ES-I3 (cell line): ENCODE measurements around the gene CCSER1.
"Not testable (repeated sequence)": the region's sequence is repeated elsewhere in the genome, so short reads cannot be mapped to it uniquely, and the experiment has no call there.

Experiments
- H3K36me3 ChIP-seq: 2 replicates; pipeline ENCODE4 v1.6.1; 2013; ENCODE audit warnings: mild to moderate bottlenecking, low read length, control low read depth, moderate library complexity; ENCODE audit not compliant: insufficient read depth
- H3K4me1 ChIP-seq: 2 replicates; pipeline ENCODE4 v1.6.1; 2013; ENCODE audit warnings: mild to moderate bottlenecking, control low read depth, low read length; ENCODE audit not compliant: insufficient read depth
- H3K9ac ChIP-seq: 2 replicates; pipeline ENCODE4 v1.6.1; 2013; ENCODE audit warnings: low read depth, mild to moderate bottlenecking, low read length, moderate library complexity
- H3K9me3 ChIP-seq: 2 replicates; pipeline ENCODE4 v1.6.1; 2013; ENCODE audit warnings: mild to moderate bottlenecking, low read length, moderate library complexity; ENCODE audit not compliant: control insufficient read depth, insufficient read depth

The CCSER1 gene

GRCh38 chr4:90643156-90643555 lies 516.0 kb downstream of the CCSER1 start:
- Histone ChIP-seq H3K9ac (no peak overlapping the region), H3K9me3 (no peaks in the 10 kb centered on the region), H3K4me1 (no peaks in the 10 kb centered on the region), H3K36me3 (no peaks in the 10 kb centered on the region)

- H3K9ac ChIP-seq: no peak overlapping the region
- no peaks in the 10 kb centered on the region for H3K4me1 ChIP-seq
- no peaks in the 10 kb centered on the region for H3K36me3 ChIP-seq
- H3K9me3 ChIP-seq: no peaks in the 10 kb centered on the region
Observed at GRCh38 chr4:90648311-90648710, 521.1 kb downstream of the CCSER1 start.

- no peaks in the 10 kb centered on the region for H3K36me3 ChIP-seq
- H3K9ac ChIP-seq: no peak overlapping the region
- no peaks in the 10 kb centered on the region for H3K9me3 ChIP-seq
- H3K4me1 ChIP-seq: no peaks in the 10 kb centered on the region
Observed at GRCh38 chr4:90648791-90649190, 521.6 kb downstream of the CCSER1 start.

- Histone ChIP-seq H3K9ac (no peak overlapping the region), H3K4me1 (no peaks in the 10 kb centered on the region), H3K9me3 (no peaks in the 10 kb centered on the region), H3K36me3 (no peaks in the 10 kb centered on the region)
Observed at GRCh38 chr4:90660672-90661071, 533.5 kb downstream of the CCSER1 start.

- Histone ChIP-seq H3K4me1 (no peaks in the 10 kb centered on the region), H3K36me3 (no peaks in the 10 kb centered on the region), H3K9me3 (peaks cover 3% of the 10 kb centered on the region; the same call in 1 of the 2 replicates)
Observed at GRCh38 chr4:90670183-90670582, 543.0 kb downstream of the CCSER1 start.

GRCh38 chr4:90689739-90690138 lies 562.5 kb downstream of the CCSER1 start:
- no peaks in the 10 kb centered on the region for H3K9me3 ChIP-seq
- no peaks in the 10 kb centered on the region for H3K36me3 ChIP-seq
- H3K4me1 ChIP-seq: no peaks in the 10 kb centered on the region
- no peak overlapping the region for H3K9ac ChIP-seq

More at GRCh38 chr4:90670183-90670582, 543.0 kb downstream of the CCSER1 start:
- H3K9ac ChIP-seq: no peak overlapping the region

GRCh38 chr4:90695411-90695810 lies 568.2 kb downstream of the CCSER1 start:
- no peaks in the 10 kb centered on the region for H3K4me1 ChIP-seq
- no peaks in the 10 kb centered on the region for H3K36me3 ChIP-seq
- no peak overlapping the region for H3K9ac ChIP-seq
- no peaks in the 10 kb centered on the region for H3K9me3 ChIP-seq

- not testable (repeated sequence) for H3K9me3 ChIP-seq
Observed at GRCh38 chr4:90705501-90705900, 578.3 kb downstream of the CCSER1 start.

GRCh38 chr4:90715242-90715641 lies 588.0 kb downstream of the CCSER1 start:
- no peaks in the 10 kb centered on the region for H3K36me3 ChIP-seq
- H3K9me3 ChIP-seq: no peaks in the 10 kb centered on the region
- H3K9ac ChIP-seq: no peak overlapping the region
- no peaks in the 10 kb centered on the region for H3K4me1 ChIP-seq

More at GRCh38 chr4:90705501-90705900, 578.3 kb downstream of the CCSER1 start:
- not testable (repeated sequence) for H3K9ac ChIP-seq, H3K36me3 ChIP-seq, H3K4me1 ChIP-seq

GRCh38 chr4:90718931-90719330 lies 591.7 kb downstream of the CCSER1 start:
- H3K9ac ChIP-seq: no peak overlapping the region
- no peaks in the 10 kb centered on the region for H3K36me3 ChIP-seq
- peaks cover 3% of the 10 kb centered on the region; the same call in 1 of the 2 replicates for H3K4me1 ChIP-seq
- H3K9me3 ChIP-seq: no peaks in the 10 kb centered on the region

- H3K9me3 ChIP-seq: no peaks in the 10 kb centered on the region
- no peaks in the 10 kb centered on the region for H3K36me3 ChIP-seq
- peaks cover 13% of the 10 kb centered on the region for H3K4me1 ChIP-seq
- no peak overlapping the region for H3K9ac ChIP-seq
Observed at GRCh38 chr4:90727938-90728337, 600.7 kb downstream of the CCSER1 start.

GRCh38 chr4:90730752-90731151 lies 603.6 kb downstream of the CCSER1 start:
- no peaks in the 10 kb centered on the region for H3K9me3 ChIP-seq
- H3K4me1 ChIP-seq: peaks cover 13% of the 10 kb centered on the region
- no peak overlapping the region for H3K9ac ChIP-seq
- H3K36me3 ChIP-seq: no peaks in the 10 kb centered on the region

- Histone ChIP-seq H3K9me3 (no peaks in the 10 kb centered on the region; the same call in 1 of the 2 replicates), H3K36me3 (no peaks in the 10 kb centered on the region), H3K4me1 (peaks cover 5% of the 10 kb centered on the region), H3K9ac (no peak overlapping the region)
Observed at GRCh38 chr4:90733211-90733610, 606.0 kb downstream of the CCSER1 start.

- H3K4me1 ChIP-seq: no peaks in the 10 kb centered on the region
- H3K9ac ChIP-seq: no peak overlapping the region
- H3K36me3 ChIP-seq: no peaks in the 10 kb centered on the region
- H3K9me3 ChIP-seq: peaks cover 3% of the 10 kb centered on the region; the same call in 1 of the 2 replicates
Observed at GRCh38 chr4:90745176-90745575, 618.0 kb downstream of the CCSER1 start.

GRCh38 chr4:90753068-90753467 lies 625.9 kb downstream of the CCSER1 start:
- H3K9ac ChIP-seq: no peak overlapping the region
- H3K9me3 ChIP-seq: no peaks in the 10 kb centered on the region
- no peaks in the 10 kb centered on the region for H3K36me3 ChIP-seq
- peaks cover 23% of the 10 kb centered on the region for H3K4me1 ChIP-seq

- Histone ChIP-seq H3K36me3 (no peaks in the 10 kb centered on the region), H3K9me3 (no peaks in the 10 kb centered on the region), H3K9ac (no peak overlapping the region), H3K4me1 (peaks cover 19% of the 10 kb centered on the region)
Observed at GRCh38 chr4:90757534-90758060, 630.4 kb downstream of the CCSER1 start.
